PC-9 (cell line): ENCODE measurements around the gene MYBPHL. TPM values are rescaled to one million over a fixed set of nuclear protein-coding genes. Genes with fewer than 3 reads are reported as not detected.

ENCODE experiments used
- BruUV-seq: library from RNA; stranded (reverse); fragments of 400-500 nt; replicated peaks from 2 replicates; lab custom pipeline; 2021; lab: Mats Ljungman, UMichigan
- CTCF ChIA-PET: fragments of 300-600 bp; sonication (Branson Sonifier 250); formaldehyde crosslinking; loops from one replicate; lab custom pipeline; 2022; ENCODE audit warnings: antibody characterized with exemption; lab: Charles Lee
- POLR2A ChIA-PET: fragments of 300-600 bp; sonication (Branson Sonifier 250); formaldehyde crosslinking; loops from one replicate; lab custom pipeline; 2022; ENCODE audit warnings: antibody characterized with exemption; ENCODE audit not compliant: unreplicated experiment; lab: Charles Lee
- DNase-seq, 2 experiments: peaks; one replicate each; pipeline versions ENCODE4 v3.0.0 to v3.0.0-alpha.2; 2015 to 2022; ENCODE audit warnings: mixed read lengths in 1 of 2
- H2AFZ ChIP-seq: fragments of 200-600 bp; sonication (generic); 2 replicates; pipeline ENCODE4 v1.8.1; 2017; ENCODE audit warnings: antibody characterized with exemption
- H3F3A ChIP-seq: fragments of 200-600 bp; sonication (generic); 2 replicates; pipeline ENCODE4 v1.8.1; 2017; ENCODE audit warnings: antibody characterized with exemption, mild to moderate bottlenecking, low read depth; ENCODE audit not compliant: insufficient read depth
- H3K27ac ChIP-seq: fragments of 200-600 bp; sonication (generic); 2 replicates; pipeline ENCODE4 v1.6.1; 2016; ENCODE audit warnings: mixed run types
- H3K27me3 ChIP-seq: fragments of 200-600 bp; sonication (generic); 2 replicates; pipeline ENCODE4 v1.6.1; 2016; ENCODE audit warnings: low read depth, mixed run types; ENCODE audit not compliant: insufficient read depth
- H3K36me3 ChIP-seq: fragments of 200-600 bp; sonication (generic); 2 replicates; pipeline ENCODE4 v1.6.1; 2016; ENCODE audit warnings: low read depth, mixed run types
- H3K4me1 ChIP-seq: fragments of 200-600 bp; sonication (generic); replicated peaks from 2 replicates; pipeline ENCODE4 v1.6.1; 2016; ENCODE audit warnings: mixed run types; ENCODE audit not compliant: insufficient read depth
- H3K4me2 ChIP-seq: fragments of 200-600 bp; sonication (generic); 2 replicates; pipeline ENCODE4 v1.6.1; 2017; ENCODE audit warnings: mixed run types
- H3K4me3 ChIP-seq: fragments of 200-600 bp; sonication (generic); 2 replicates; pipeline ENCODE4 v1.6.1; 2016; ENCODE audit warnings: mixed run types
- H3K79me2 ChIP-seq: fragments of 200-600 bp; sonication (generic); 2 replicates; pipeline ENCODE4 v1.6.1; 2017; ENCODE audit warnings: low read depth, mixed run types
- H3K9me2 ChIP-seq: fragments of 200-600 bp; sonication (generic); 2 replicates; pipeline ENCODE4 v1.8.1; 2017; ENCODE audit warnings: mild to moderate bottlenecking; ENCODE audit not compliant: insufficient read depth
- H3K9me3 ChIP-seq: fragments of 200-600 bp; sonication (generic); 2 replicates; pipeline ENCODE4 v1.8.1; 2016; ENCODE audit warnings: low read depth; ENCODE audit not compliant: insufficient read depth
- H4K20me1 ChIP-seq: fragments of 200-600 bp; sonication (generic); 2 replicates; pipeline ENCODE4 v1.8.1; 2017; ENCODE audit not compliant: insufficient read depth
- EZH2 ChIP-seq: fragments of 200-600 bp; sonication (generic); IDR thresholded peaks from 2 replicates; pipeline ENCODE4 v1.8.0; 2017; ENCODE audit warnings: antibody characterized with exemption, low read depth
- intact Hi-C: fragments of 100-400 bp; cut with micrococcal nuclease; formaldehyde crosslinking; loops from one replicate; pipeline ENCODE4 v1.10.0; 2022; ENCODE audit not compliant: unreplicated experiment
- total RNA-seq: library from RNA; stranded (reverse); gene quantifications from 2 replicates; pipeline ENCODE4 v1.2.3, GENCODE V29; 2021
- TF ChIP-seq, protein P1 (sequence below): fragments of 200-600 bp; sonication (generic); conservative IDR thresholded peaks from 2 replicates; pipeline ENCODE4 v1.6.1; 2017; ENCODE audit warnings: mixed run types, antibody characterized with exemption, mild to moderate bottlenecking, moderate library complexity

Gene MYBPHL
- total RNA-seq, 1 experiment from 2014 or later = not detected

DNA sequence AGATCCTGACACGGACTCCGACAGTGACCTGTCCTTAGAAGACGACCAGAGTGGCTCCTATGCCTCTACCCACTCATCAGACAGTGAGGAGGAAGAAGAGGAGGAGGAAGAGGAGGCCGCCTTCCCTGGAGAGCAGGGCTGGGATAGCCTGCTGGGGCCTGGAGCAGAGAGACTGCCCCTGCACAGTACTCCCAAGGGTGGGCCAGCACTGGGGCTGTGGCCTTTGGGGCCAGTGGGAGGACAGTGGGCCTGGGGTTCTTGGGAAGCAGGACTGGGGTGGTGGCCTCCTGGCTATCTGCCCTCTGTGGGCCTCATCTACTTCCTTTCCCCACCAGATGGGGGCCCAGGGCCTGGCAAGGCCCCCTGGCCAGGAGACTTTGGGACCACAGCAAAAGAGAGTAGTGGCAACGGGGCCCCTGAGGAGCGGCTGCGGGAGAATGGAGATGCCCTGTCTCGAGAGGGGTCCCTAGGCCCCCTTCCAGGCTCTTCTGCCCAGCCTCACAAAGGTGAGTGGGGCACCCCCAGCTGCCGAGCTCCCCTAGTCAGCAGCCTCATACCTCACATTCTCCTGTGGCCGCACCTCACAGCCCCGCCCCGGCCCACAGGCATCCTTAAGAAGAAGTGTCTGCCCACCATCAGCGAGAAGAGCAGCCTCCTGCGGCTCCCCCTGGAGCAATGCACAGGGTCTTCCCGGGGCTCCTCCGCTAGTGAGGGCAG, 33.8 kb downstream of the MYBPHL start:
- intact Hi-C loops = no loop called here
- H3K4me2 ChIP-seq = peak overlapping the region; percentile 80
- H3K9me3 ChIP-seq = no peaks in the 10 kb centered on the region
- DNase-seq = peak; percentile 72 to 77
- peak overlapping the region; percentile 78 for H3K27ac ChIP-seq
- H3K79me2 ChIP-seq = peaks cover 16% of the 10 kb centered on the region
- H4K20me1 ChIP-seq = no peaks in the 10 kb centered on the region
- BruUV-seq = no TSS peak
- no peak overlapping the region for H2AFZ ChIP-seq
- ChIA-PET POLR2A (interaction anchor here (0.6 to 1.0 kb wide), 3 partner anchors 19 to 613 kb away, joined by 3 to 7 read pairs (median 4); no protein-coding TSS in a partner anchor), CTCF (interaction anchor here (0.7 to 0.9 kb wide), 2 partner anchors 125 to 127 kb away, joined by 3 read pairs; partner anchors contain the start of gene SORT1)
- no peaks in the 10 kb centered on the region for H3K27me3 ChIP-seq
- H3K4me3 ChIP-seq = peak overlapping the region; percentile 49; the same call in 1 of the 2 replicates
- peaks cover 54% of the 10 kb centered on the region for H3K4me1 ChIP-seq
- TF ChIP-seq EZH2 = no peak
- TF ChIP-seq, protein P1, sequence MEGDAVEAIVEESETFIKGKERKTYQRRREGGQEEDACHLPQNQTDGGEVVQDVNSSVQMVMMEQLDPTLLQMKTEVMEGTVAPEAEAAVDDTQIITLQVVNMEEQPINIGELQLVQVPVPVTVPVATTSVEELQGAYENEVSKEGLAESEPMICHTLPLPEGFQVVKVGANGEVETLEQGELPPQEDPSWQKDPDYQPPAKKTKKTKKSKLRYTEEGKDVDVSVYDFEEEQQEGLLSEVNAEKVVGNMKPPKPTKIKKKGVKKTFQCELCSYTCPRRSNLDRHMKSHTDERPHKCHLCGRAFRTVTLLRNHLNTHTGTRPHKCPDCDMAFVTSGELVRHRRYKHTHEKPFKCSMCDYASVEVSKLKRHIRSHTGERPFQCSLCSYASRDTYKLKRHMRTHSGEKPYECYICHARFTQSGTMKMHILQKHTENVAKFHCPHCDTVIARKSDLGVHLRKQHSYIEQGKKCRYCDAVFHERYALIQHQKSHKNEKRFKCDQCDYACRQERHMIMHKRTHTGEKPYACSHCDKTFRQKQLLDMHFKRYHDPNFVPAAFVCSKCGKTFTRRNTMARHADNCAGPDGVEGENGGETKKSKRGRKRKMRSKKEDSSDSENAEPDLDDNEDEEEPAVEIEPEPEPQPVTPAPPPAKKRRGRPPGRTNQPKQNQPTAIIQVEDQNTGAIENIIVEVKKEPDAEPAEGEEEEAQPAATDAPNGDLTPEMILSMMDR = peak; percentile 42; the same call in 1 of the 2 replicates
- H3F3A ChIP-seq = peaks cover 40% of the 10 kb centered on the region
- no peaks in the 10 kb centered on the region for H3K9me2 ChIP-seq
- no peaks in the 10 kb centered on the region for H3K36me3 ChIP-seq

DNA sequence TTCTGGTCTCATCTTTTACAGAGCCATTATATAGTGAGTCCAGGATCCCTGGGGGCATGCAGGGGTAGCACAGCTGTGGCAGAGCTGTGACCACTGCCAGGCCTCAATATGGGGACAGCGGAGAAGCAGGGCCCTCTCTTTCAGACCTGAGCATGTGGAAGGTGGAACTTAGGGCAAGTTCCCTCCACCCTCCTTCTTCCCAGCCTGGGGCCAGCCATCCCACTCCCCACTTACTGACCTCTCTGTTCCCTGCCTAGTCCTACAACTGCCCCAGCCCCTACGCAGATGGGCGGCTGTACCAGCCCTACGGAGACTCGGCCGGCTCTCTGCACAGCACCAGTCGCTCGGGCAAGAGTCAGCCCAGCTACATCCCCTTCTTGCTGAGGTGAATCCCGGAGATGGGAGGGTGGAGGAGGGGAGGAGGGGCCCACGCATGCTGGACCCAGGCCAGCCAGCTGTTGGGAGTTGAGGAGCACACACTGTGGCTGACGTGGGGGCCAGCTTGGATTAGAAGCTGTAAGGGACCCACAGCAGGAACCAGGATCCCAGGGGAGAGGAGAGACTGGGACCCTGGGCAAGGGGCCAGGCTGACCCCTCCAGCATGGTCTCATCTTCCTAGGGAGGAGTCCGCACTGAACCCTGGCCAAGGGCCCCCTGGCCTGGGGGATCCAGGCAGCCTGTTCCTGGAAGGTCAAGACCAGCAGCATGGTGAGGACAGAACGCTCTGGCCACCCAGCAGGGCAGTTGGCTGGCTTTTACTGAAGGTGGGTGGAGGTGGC, 34.6 kb downstream of the MYBPHL start:
- no peak overlapping the region for H2AFZ ChIP-seq
- peak overlapping the region; percentile 80 for H3K4me2 ChIP-seq
- ChIA-PET CTCF (no interaction called here), POLR2A (no interaction called here)
- H3K9me3 ChIP-seq = no peaks in the 10 kb centered on the region
- peaks cover 33% of the 10 kb centered on the region for H3F3A ChIP-seq
- H3K9me2 ChIP-seq = no peaks in the 10 kb centered on the region
- DNase-seq = no peak
- H3K36me3 ChIP-seq = no peaks in the 10 kb centered on the region
- intact Hi-C loops = no loop called here
- H3K4me1 ChIP-seq = peaks cover 48% of the 10 kb centered on the region
- peaks cover 10% of the 10 kb centered on the region for H3K79me2 ChIP-seq
- no peak overlapping the region for H3K4me3 ChIP-seq
- no peak for TF ChIP-seq EZH2
- TF ChIP-seq, protein P1 = no peak
- peak overlapping the region; percentile 78; the same call in 1 of the 2 replicates for H3K27ac ChIP-seq
- H3K27me3 ChIP-seq = no peaks in the 10 kb centered on the region
- no TSS peak for BruUV-seq
- no peaks in the 10 kb centered on the region for H4K20me1 ChIP-seq

DNA sequence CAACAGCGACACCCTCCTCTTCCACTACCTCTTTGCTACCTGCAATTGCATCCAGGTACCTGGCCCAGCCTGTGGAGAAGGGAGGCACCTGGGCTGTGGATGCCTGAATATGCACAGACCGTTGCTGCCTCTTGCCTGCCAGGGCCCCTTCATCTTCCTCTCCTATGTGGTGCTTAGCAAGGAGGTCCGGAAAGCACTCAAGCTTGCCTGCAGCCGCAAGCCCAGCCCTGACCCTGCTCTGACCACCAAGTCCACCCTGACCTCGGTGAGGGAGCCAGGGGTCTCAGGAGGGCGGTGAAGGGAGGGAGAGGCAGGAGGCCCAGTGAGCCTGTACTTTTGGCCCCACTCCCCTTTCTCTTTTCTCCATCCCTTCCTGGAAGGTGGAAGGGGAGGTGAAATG, 35.4 kb downstream of the MYBPHL start:
- POLR2A ChIA-PET = no interaction called here
- peaks cover 2% of the 10 kb centered on the region for H3K79me2 ChIP-seq
- no peaks in the 10 kb centered on the region for H3K27me3 ChIP-seq
- no peak overlapping the region; the same call in 1 of the 2 replicates for H3K27ac ChIP-seq
- no peak overlapping the region for H2AFZ ChIP-seq
- H3K9me3 ChIP-seq = no peaks in the 10 kb centered on the region
- H3K9me2 ChIP-seq = no peaks in the 10 kb centered on the region
- no peaks in the 10 kb centered on the region for H4K20me1 ChIP-seq
- CTCF ChIA-PET = no interaction called here
- no peaks in the 10 kb centered on the region for H3K36me3 ChIP-seq
- intact Hi-C loops = no loop called here
- H3K4me3 ChIP-seq = no peak overlapping the region
- DNase-seq = no peak
- peaks cover 48% of the 10 kb centered on the region for H3K4me1 ChIP-seq
- no peak for TF ChIP-seq EZH2
- TF ChIP-seq, protein P1 = no peak
- H3F3A ChIP-seq = peaks cover 32% of the 10 kb centered on the region
- BruUV-seq = no TSS peak
- no peak overlapping the region for H3K4me2 ChIP-seq
